LNCaP clone FGC (cell line): ENCODE measurements around the gene ADRA1B.

Source experiments
- DNase-seq: peaks from one replicate; pipeline ENCODE4 v3.0.0-alpha.2; 2011; ENCODE audit warnings: low read depth
- H3K4me3 ChIP-seq: 2 replicates; pipeline ENCODE4 v1.5.1; 2011; ENCODE audit warnings: mild to moderate bottlenecking, low read depth, low read length, control low read depth
- TF ChIP-seq, protein P1 (sequence below): IDR thresholded peaks from 2 replicates; pipeline ENCODE4 v1.5.1; 2012; ENCODE audit warnings: mild to moderate bottlenecking; ENCODE audit not compliant: control insufficient read depth, insufficient read depth; ENCODE audit errors: extremely low read depth

The ADRA1B gene

DNA sequence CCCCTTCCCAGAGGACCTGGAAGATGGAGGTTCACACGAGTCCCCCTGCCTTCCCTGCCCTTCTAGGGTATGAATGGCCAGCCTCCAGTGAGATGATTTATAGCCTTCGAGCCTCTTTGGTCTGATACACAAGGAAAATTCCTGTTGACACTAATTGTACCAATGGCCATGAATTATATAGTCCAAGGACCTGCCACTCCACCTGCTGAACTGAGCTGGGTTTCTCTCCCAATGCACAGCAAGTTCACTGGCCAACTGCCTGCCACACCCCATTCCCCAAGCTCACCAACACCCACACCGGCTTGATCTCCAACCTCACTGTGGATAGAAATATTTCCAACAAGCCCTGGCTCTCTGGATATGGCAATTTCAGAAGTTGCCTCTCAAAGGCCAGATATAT lies 9.3 kb upstream of the ADRA1B start:
- H3K4me3 ChIP-seq: no peak overlapping the region
- TF ChIP-seq, protein P1, sequence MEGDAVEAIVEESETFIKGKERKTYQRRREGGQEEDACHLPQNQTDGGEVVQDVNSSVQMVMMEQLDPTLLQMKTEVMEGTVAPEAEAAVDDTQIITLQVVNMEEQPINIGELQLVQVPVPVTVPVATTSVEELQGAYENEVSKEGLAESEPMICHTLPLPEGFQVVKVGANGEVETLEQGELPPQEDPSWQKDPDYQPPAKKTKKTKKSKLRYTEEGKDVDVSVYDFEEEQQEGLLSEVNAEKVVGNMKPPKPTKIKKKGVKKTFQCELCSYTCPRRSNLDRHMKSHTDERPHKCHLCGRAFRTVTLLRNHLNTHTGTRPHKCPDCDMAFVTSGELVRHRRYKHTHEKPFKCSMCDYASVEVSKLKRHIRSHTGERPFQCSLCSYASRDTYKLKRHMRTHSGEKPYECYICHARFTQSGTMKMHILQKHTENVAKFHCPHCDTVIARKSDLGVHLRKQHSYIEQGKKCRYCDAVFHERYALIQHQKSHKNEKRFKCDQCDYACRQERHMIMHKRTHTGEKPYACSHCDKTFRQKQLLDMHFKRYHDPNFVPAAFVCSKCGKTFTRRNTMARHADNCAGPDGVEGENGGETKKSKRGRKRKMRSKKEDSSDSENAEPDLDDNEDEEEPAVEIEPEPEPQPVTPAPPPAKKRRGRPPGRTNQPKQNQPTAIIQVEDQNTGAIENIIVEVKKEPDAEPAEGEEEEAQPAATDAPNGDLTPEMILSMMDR: no peak
- no peak for DNase-seq

DNA sequence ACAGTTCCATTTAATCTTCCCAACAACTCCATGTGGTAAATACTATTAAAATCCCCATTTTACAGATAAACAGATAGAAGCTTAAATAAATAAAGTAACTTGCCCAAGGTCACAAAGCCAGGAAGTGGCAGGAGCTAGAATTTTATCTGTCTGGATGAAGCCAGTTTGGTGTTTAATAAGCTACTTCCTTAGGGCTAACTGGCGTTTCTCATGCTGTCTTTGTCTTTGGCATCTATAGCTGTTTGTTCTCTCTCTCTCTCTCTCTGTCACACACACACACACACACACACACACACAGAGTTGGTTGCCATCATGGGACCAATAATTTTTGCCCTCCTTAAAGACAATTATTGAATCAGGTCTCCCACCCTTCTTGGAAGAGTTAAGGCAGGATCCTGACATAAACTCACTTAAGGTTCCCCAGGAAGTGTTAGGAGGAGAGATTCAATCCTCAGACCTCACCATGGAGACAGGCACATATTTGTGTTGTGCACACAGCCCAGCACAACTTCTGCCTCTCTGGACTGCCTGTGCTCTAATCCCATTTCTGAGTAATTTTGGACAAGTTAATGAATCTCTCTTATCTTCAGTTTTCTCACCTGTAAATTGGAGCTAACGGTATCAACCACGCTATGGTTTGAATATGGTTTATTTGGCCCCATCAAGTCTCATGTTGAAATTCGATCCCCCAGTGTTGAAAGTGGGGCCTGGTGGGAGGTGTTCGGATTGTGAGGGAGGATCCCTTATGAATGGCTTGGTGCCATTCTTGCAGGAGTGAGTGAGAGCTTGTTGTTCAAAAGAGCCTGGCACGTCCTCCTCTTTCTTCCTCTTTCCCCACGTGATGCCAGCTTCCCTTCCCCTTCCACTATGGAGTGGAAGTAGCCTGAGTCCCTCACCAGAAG lies 8.3 kb upstream of the ADRA1B start:
- TF ChIP-seq, protein P1: no peak
- H3K4me3 ChIP-seq: no peak overlapping the region
- DNase-seq: peak; percentile 62

DNA sequence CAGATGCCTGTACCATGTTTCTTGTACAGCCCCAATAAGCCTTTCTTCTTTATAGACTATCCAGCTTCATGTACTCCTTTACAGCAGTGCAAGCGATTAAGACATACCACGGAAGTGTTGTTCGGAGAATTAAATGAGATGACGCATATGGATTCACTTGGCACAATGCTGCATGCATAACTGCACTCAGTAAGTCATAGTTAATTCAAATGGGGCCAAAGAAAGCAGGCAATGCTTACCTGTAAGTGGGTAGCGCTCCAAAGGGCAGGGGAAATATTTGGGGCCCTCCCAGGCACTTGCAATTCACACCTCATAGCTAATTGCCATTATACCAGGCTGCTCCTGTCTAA lies 7.7 kb upstream of the ADRA1B start:
- TF ChIP-seq, protein P1: no peak
- DNase-seq: no peak
- H3K4me3 ChIP-seq: no peak overlapping the region

DNA sequence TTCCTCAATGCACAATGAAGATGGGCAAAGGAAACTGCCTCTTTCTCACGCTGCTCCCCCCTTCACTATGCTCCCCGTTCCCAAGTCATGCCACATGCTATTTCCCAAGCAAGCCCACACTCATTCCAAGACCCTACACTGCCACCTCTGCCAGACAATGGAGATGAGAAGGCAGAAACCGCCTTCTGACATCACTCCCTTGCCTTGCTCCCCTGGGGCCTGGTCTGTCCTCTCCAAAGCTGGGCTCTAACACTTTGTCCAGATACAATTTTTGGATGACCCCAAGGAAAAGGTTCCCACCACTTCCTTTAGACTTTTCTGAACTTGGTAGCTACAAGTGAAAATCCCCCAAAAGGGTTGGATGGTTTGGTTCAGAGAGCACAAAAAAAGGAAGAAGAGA lies 7.2 kb upstream of the ADRA1B start:
- TF ChIP-seq, protein P1: no peak
- DNase-seq: no peak
- H3K4me3 ChIP-seq: no peak overlapping the region

DNA sequence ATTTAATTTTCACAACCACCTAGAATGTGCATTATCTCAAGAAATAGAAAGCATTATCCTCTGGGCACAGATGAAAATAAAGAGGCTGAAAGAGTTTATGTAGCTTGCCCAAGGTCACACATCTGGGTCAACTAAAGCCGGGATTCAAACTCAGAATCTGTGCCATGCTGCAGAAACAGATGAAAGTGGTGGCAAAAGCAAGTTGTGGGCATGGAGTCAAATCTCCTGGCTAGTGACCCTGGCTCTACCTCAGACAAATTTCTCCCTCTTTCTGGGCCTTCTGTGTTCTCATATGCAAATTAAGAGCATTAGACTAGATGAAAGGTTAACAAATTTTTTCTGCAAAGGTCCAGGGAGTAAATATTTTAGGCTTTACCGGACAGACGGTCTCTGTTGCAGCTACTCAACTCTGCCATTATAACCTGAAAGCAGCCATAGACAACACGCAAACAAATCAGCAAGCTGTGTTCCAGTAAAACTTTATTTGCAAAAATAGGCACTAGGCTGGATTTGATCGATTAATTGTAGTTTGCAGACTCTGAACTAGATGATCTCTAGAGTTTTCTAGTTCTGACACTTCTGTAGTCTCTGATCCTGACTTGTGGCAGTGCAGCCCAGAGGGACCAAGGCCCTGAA lies 6.0 kb upstream of the ADRA1B start:
- no peak for DNase-seq
- TF ChIP-seq, protein P1: no peak
- H3K4me3 ChIP-seq: no peak overlapping the region

DNA sequence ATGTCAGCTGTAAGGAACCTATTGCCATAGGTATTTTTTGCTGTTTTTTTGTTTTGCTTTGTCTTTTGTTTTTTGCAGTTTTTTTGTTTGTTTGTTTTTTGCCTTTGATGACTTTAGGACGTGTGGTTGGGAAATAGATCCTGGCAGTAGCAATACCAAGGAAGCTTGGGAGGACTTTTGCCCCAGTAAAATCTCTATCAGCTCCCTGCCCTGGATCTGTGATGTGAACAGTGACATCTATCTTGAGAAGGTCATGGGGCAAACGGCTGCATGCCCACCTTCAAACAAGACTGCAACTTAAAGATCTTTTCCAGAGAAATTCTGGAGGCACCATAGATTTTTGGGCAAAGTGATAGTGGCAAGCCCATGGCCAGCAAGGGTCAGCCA lies 5.4 kb upstream of the ADRA1B start:
- TF ChIP-seq, protein P1: no peak
- DNase-seq: no peak
- H3K4me3 ChIP-seq: no peak overlapping the region

DNA sequence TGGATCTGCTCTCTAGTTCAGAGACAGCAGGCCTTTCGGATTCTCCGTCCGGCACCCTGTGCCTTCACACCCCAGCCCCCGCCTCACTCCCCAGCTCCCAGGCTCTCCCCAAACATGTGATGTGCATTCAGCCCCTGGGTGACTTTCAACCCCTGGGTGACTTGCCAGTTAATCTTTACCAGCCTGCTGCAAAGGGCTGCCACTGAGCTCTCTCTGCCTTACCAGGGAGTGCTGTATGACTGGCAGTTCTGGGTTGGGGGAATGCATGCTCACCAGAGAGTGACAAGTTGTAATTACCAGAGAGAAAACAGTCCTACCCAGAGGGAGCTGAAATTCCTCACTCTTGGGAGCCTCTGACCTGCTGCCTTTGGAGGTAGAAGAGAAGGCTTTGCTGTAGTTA lies 4.9 kb upstream of the ADRA1B start:
- TF ChIP-seq, protein P1: no peak
- H3K4me3 ChIP-seq: no peak overlapping the region
- DNase-seq: no peak
